ENCODE measurements around the gene ASCC1. TPM values are rescaled to one million over a fixed set of nuclear protein-coding genes. Genes with fewer than 3 reads are reported as not detected.

ASCC1 gene
- total and polyA plus RNA-seq, 9 donors: 16.2 to 33.0 (median 24.9) TPM

- H3K4me3 ChIP-seq (ENCODE audit: low read length): no peak overlapping the region
- no peaks in the 10 kb centered on the region for H3K4me1 ChIP-seq (ENCODE audit: control insufficient read depth, insufficient read depth, low read length)
- H3K27ac ChIP-seq (ENCODE audit: low read length): no peak overlapping the region
- 79% methylated on average over 6 of the region's 10 CpGs for WGBS (ENCODE audit: insufficient coverage)
- no peak for DNase-seq
- H3K9me3 ChIP-seq (replicated peaks; ENCODE audit: control insufficient read depth, low read depth, low read length): peaks cover 2% of the 10 kb centered on the region
- H3K36me3 ChIP-seq (ENCODE audit: control insufficient read depth, insufficient read depth, low read length): peaks cover 10% of the 10 kb centered on the region
- no peaks in the 10 kb centered on the region for H3K27me3 ChIP-seq (ENCODE audit: control insufficient read depth, insufficient read depth, low read length)
Observed at GRCh38 chr10:72134785-72135767, 81.0 kb downstream of the ASCC1 start.

- no peaks in the 10 kb centered on the region for H3K27me3 ChIP-seq (ENCODE audit: control insufficient read depth, insufficient read depth, low read length)
- no peak overlapping the region for H3K4me3 ChIP-seq (ENCODE audit: low read length)
- H3K4me1 ChIP-seq (ENCODE audit: control insufficient read depth, insufficient read depth, low read length): no peaks in the 10 kb centered on the region
- H3K27ac ChIP-seq (ENCODE audit: low read length): no peak overlapping the region
- peaks cover 2% of the 10 kb centered on the region for H3K9me3 ChIP-seq (replicated peaks; ENCODE audit: control insufficient read depth, low read depth, low read length)
- DNase-seq: peak; percentile 50
- peaks cover 10% of the 10 kb centered on the region for H3K36me3 ChIP-seq (ENCODE audit: control insufficient read depth, insufficient read depth, low read length)
Observed at GRCh38 chr10:72133517-72133916, 82.6 kb downstream of the ASCC1 start.

GRCh38 chr10:72132854-72133253 is 83.2 kb downstream of the ASCC1 start:
- Histone ChIP-seq H3K36me3 (ENCODE audit: control insufficient read depth, insufficient read depth, low read length) (peaks cover 10% of the 10 kb centered on the region), H3K9me3 (replicated peaks; ENCODE audit: control insufficient read depth, low read depth, low read length) (peaks cover 2% of the 10 kb centered on the region), H3K4me1 (ENCODE audit: control insufficient read depth, insufficient read depth, low read length) (no peaks in the 10 kb centered on the region), H3K4me3 (ENCODE audit: low read length) (no peak overlapping the region), H3K27me3 (ENCODE audit: control insufficient read depth, insufficient read depth, low read length) (no peaks in the 10 kb centered on the region), H3K27ac (ENCODE audit: low read length) (no peak overlapping the region)
- no CpG with 5 or more reads among the region's 4 CpGs for WGBS (ENCODE audit: insufficient coverage)
- DNase-seq: no peak

- Histone ChIP-seq H3K4me1 (ENCODE audit: control insufficient read depth, insufficient read depth, low read length) (no peaks in the 10 kb centered on the region), H3K27me3 (ENCODE audit: control insufficient read depth, insufficient read depth, low read length) (no peaks in the 10 kb centered on the region), H3K4me3 (ENCODE audit: low read length) (no peak overlapping the region), H3K27ac (ENCODE audit: low read length) (no peak overlapping the region), H3K9me3 (replicated peaks; ENCODE audit: control insufficient read depth, low read depth, low read length) (no peaks in the 10 kb centered on the region), H3K36me3 (ENCODE audit: control insufficient read depth, insufficient read depth, low read length) (peaks cover 2% of the 10 kb centered on the region)
- no peak for DNase-seq
- no CpG with 5 or more reads among the region's 2 CpGs for WGBS (ENCODE audit: insufficient coverage)
Observed at GRCh38 chr10:72127571-72127970, 88.5 kb downstream of the ASCC1 start.

GRCh38 chr10:72126872-72127232 is 89.2 kb downstream of the ASCC1 start:
- 85% methylated on average over 2 of the region's 3 CpGs for WGBS (ENCODE audit: insufficient coverage)

GRCh38 chr10:72126184-72126871 is 89.7 kb downstream of the ASCC1 start:
- Histone ChIP-seq H3K27ac (ENCODE audit: low read length) (no peak overlapping the region), H3K27me3 (ENCODE audit: control insufficient read depth, insufficient read depth, low read length) (no peaks in the 10 kb centered on the region), H3K9me3 (replicated peaks; ENCODE audit: control insufficient read depth, low read depth, low read length) (no peaks in the 10 kb centered on the region), H3K4me3 (ENCODE audit: low read length) (no peak overlapping the region), H3K36me3 (ENCODE audit: control insufficient read depth, insufficient read depth, low read length) (no peaks in the 10 kb centered on the region), H3K4me1 (ENCODE audit: control insufficient read depth, insufficient read depth, low read length) (no peaks in the 10 kb centered on the region)
- peak; percentile 17 for DNase-seq
- WGBS (ENCODE audit: insufficient coverage): 77% methylated on average over 1 of the region's 3 CpGs

More at GRCh38 chr10:72126872-72127232, 89.2 kb downstream of the ASCC1 start:
- no peaks in the 10 kb centered on the region for H3K36me3 ChIP-seq (ENCODE audit: control insufficient read depth, insufficient read depth, low read length)
- DNase-seq: no peak
- no peaks in the 10 kb centered on the region for H3K9me3 ChIP-seq (replicated peaks; ENCODE audit: control insufficient read depth, low read depth, low read length)
- no peak overlapping the region for H3K4me3 ChIP-seq (ENCODE audit: low read length)
- H3K27ac ChIP-seq (ENCODE audit: low read length): no peak overlapping the region
- H3K4me1 ChIP-seq (ENCODE audit: control insufficient read depth, insufficient read depth, low read length): no peaks in the 10 kb centered on the region
- no peaks in the 10 kb centered on the region for H3K27me3 ChIP-seq (ENCODE audit: control insufficient read depth, insufficient read depth, low read length)

- H3K27me3 ChIP-seq (ENCODE audit: control insufficient read depth, insufficient read depth, low read length): no peaks in the 10 kb centered on the region
- no peaks in the 10 kb centered on the region for H3K36me3 ChIP-seq (ENCODE audit: control insufficient read depth, insufficient read depth, low read length)
- DNase-seq: peak; percentile 80
- no peaks in the 10 kb centered on the region for H3K4me1 ChIP-seq (ENCODE audit: control insufficient read depth, insufficient read depth, low read length)
- no CpG with 5 or more reads among the region's 1 CpG for WGBS (ENCODE audit: insufficient coverage)
- H3K4me3 ChIP-seq (ENCODE audit: low read length): no peak overlapping the region
- peak overlapping the region; percentile 60 for H3K27ac ChIP-seq (ENCODE audit: low read length)
- no peaks in the 10 kb centered on the region for H3K9me3 ChIP-seq (replicated peaks; ENCODE audit: control insufficient read depth, low read depth, low read length)
Observed at GRCh38 chr10:72124989-72125388, 91.1 kb downstream of the ASCC1 start.

GRCh38 chr10:72124381-72124780 is 91.7 kb downstream of the ASCC1 start:
- no peak for DNase-seq
- Histone ChIP-seq H3K9me3 (replicated peaks; ENCODE audit: control insufficient read depth, low read depth, low read length) (no peaks in the 10 kb centered on the region), H3K4me1 (ENCODE audit: control insufficient read depth, insufficient read depth, low read length) (no peaks in the 10 kb centered on the region), H3K4me3 (ENCODE audit: low read length) (no peak overlapping the region), H3K27ac (ENCODE audit: low read length) (peak overlapping the region; percentile 40), H3K36me3 (ENCODE audit: control insufficient read depth, insufficient read depth, low read length) (no peaks in the 10 kb centered on the region), H3K27me3 (ENCODE audit: control insufficient read depth, insufficient read depth, low read length) (no peaks in the 10 kb centered on the region)

GRCh38 chr10:72123616-72124015 is 92.5 kb downstream of the ASCC1 start:
- H3K4me1 ChIP-seq (ENCODE audit: control insufficient read depth, insufficient read depth, low read length): no peaks in the 10 kb centered on the region
- DNase-seq: no peak
- no peaks in the 10 kb centered on the region for H3K9me3 ChIP-seq (replicated peaks; ENCODE audit: control insufficient read depth, low read depth, low read length)
- H3K36me3 ChIP-seq (ENCODE audit: control insufficient read depth, insufficient read depth, low read length): no peaks in the 10 kb centered on the region
- no peaks in the 10 kb centered on the region for H3K27me3 ChIP-seq (ENCODE audit: control insufficient read depth, insufficient read depth, low read length)
- no CpG with 5 or more reads among the region's 4 CpGs for WGBS (ENCODE audit: insufficient coverage)
- H3K4me3 ChIP-seq (ENCODE audit: low read length): no peak overlapping the region
- no peak overlapping the region for H3K27ac ChIP-seq (ENCODE audit: low read length)

GRCh38 chr10:72122221-72122620 is 93.9 kb downstream of the ASCC1 start:
- no peak overlapping the region for H3K4me3 ChIP-seq (ENCODE audit: low read length)
- H3K9me3 ChIP-seq (replicated peaks; ENCODE audit: control insufficient read depth, low read depth, low read length): no peaks in the 10 kb centered on the region
- no peaks in the 10 kb centered on the region for H3K4me1 ChIP-seq (ENCODE audit: control insufficient read depth, insufficient read depth, low read length)
- H3K36me3 ChIP-seq (ENCODE audit: control insufficient read depth, insufficient read depth, low read length): no peaks in the 10 kb centered on the region
- WGBS (ENCODE audit: insufficient coverage): 96% methylated on average over 3 of the region's 4 CpGs
- DNase-seq: no peak
- no peaks in the 10 kb centered on the region for H3K27me3 ChIP-seq (ENCODE audit: control insufficient read depth, insufficient read depth, low read length)
- H3K27ac ChIP-seq (ENCODE audit: low read length): no peak overlapping the region
